HG02973 (cell line): ENCODE results near the gene ISM1.
"Not testable (repeated sequence)": the region's sequence is repeated elsewhere in the genome, so short reads cannot be mapped to it uniquely, and the experiment has no call there.

Experiments
- ATAC-seq: cut with Tn5 transposase; IDR thresholded peaks from one replicate; pipeline ENCODE4 v1.9.1; 2021; ENCODE audit warnings: moderate library complexity; ENCODE audit not compliant: unreplicated experiment

The ISM1 gene

GRCh38 chr20:13221313-13221672 lies 219 bp downstream of the ISM1 start:
- peak; percentile 33 for ATAC-seq

DNA sequence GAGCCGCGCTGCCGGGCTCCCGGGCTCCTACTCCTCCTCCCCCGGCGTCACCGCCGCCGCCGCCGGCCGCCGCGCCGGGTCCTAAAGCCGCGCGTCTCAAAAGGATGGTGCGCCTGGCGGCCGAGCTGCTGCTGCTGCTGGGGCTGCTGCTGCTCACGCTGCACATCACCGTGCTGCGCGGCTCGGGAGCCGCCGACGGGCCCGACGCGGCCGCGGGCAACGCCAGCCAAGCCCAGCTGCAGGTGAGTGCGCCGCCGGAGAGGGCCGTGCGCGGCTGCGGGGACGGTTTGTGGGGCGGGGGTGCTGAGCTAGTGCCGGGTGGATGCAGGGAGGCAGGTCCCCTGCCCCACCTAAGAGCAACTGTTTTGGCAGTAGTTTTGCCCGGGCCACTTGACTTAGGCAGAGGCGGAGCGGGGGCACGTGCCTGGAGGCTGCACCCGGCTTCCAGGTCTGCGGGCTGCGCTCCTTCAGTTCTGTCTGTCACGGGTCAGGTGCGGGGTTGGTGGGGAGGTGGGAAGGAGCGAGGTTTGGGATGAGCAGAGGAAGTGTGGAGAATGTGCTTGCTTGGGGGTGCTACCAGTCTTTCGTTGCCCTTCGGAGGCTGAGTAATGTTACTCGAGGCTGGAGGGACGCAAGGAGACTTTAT lies 722 bp downstream of the ISM1 start:
- ATAC-seq, result peak; percentile 76

GRCh38 chr20:13222319-13222716 lies 1.2 kb downstream of the ISM1 start:
- ATAC-seq, result no peak

DNA sequence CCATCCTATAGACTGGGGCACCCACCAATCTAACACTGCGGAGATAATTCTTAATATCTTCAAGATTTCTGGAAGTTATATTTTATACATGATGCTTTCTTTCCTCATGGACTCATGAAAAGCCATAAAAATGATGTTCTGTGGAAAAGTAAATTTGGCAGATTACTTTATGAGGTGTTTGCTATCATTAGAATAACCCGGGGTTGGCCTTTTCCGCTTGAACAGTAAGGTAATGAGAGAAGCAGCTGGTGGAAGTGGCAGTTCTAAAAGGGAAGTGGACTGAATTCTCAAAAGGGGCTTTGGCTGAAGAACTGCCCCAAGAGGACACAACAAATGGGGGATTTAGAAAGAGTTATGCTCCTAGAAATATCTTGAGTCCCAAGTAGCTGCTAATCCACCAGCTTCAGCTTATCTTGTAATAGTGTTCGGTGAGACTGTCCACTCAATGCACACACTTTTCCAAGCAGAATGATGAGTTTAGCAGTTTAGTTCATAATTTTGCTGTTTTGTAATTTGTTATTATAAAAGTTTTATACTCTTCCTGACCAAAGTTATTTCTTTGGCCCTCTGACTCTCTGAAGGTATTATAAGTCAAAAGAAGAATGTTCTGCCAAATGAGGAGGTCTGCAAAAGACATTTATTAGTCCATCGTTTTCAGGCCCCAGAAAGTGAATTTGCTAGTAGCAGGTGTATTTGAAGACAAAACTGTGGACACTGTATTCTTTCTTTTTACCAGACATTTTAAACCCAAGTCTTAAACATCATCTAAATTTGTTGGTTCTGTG lies 2.9 kb downstream of the ISM1 start:
- ATAC-seq, result no peak

GRCh38 chr20:13226367-13226766 lies 5.3 kb downstream of the ISM1 start:
- ATAC-seq, result no peak

DNA sequence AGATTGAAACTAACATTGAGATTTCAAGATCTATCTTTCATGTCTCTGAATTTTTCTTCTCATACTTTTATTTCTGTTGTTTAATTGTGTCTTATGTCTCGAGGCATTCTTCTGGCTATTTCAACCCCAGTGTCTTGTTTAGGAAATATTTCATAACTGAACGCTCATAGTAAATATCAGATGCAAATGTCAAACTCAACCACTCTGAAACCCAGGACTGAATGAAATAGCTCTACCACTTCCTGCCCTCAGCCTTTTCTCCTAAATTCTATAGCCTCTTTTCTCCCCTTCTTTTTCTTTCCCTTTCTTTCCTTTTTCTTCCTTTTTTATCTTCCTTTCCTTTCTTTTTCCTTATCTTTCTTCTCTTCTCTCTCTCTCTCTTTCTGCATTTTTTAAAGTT lies 7.7 kb downstream of the ISM1 start:
- no peak for ATAC-seq

DNA sequence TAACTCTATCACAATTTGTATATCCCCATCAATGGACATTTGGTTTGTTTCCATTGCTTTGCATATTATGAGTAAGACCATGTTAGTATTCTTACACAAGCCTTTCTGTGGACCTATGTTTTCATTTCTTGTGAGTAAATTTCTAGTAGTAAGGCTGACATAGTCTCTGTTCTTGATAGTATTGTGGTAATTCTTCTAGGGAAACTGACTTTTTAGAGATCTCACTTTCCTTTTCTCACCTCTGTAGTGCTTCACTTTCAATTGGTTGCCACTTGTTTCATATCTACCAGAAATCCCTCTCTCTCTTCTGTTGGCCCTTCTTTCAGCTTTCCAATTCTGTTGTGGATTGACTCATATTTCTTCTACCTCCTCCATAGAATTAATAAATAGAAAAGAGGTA lies 8.5 kb downstream of the ISM1 start:
- peak; percentile 91 for ATAC-seq

- no peak for ATAC-seq
Measured at GRCh38 chr20:13231031-13231752, 10.1 kb downstream of the ISM1 start.

- ATAC-seq, result no peak
Measured at GRCh38 chr20:13232999-13233398, 11.9 kb downstream of the ISM1 start.

- no peak for ATAC-seq
Measured at GRCh38 chr20:13234961-13235360, 13.9 kb downstream of the ISM1 start.

GRCh38 chr20:13236360-13236759 lies 15.3 kb downstream of the ISM1 start:
- not testable (repeated sequence) for ATAC-seq

- no peak for ATAC-seq
Measured at GRCh38 chr20:13236990-13237720, 16.1 kb downstream of the ISM1 start.

DNA sequence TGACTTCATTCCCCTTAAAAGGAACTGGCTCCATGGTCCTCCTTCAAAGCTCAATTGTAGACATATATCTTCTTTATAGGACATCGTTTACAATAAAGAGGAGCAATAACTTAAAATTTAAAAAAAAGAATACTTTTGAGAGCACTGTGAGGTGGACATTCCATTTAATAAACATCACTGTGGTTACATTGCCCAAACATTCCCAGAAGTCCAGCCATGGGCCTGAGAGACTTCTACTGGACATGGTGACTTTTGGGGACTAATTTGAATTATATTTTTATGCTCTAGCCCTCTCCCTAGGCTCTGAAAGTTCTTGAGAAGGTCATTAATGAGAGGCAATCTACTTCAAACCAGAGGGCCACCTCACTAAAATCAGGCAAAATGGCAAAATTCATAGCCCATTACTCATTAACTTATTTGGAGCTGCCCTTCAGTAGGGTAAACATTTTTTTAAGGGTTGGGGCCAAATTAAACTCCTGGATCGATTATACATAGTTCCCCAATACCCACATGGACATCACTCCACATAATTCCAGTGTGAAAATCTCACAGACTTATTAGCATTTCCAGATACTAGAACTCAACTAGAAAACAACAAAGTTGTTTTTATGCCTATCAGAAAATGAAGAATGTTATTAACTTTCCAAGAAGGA lies 17.1 kb downstream of the ISM1 start:
- ATAC-seq, result no peak

DNA sequence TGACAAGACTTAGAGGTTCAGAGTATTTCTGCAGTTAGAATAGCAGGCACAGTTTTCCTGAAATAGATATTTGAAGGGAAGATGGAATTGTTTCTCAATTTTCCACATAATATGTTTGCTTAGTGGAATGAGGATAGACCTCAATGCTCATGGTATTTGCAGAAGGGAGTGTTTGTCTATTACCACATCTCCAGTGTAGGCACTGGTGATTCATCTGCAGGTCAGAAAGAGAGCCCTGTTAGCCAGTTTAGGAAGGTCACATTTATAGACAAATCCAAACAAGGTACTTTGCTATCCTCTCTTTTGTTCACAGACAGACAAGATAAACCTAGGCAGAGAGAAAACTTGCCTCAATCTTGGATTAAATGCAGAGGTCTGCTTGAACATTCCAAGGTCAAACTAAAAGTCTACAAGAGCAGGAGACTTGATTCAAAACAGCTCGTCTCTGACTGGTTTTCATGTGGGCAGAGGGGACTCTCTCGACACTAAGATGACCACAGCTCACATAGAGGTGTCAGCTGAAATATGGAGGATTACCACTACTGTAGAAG lies 22.8 kb downstream of the ISM1 start:
- ATAC-seq, result no peak

GRCh38 chr20:13245250-13245723 lies 24.2 kb downstream of the ISM1 start:
- ATAC-seq, result no peak

- no peak for ATAC-seq
Measured at GRCh38 chr20:13249118-13249797, 28.2 kb downstream of the ISM1 start.

GRCh38 chr20:13249798-13250170 lies 28.7 kb downstream of the ISM1 start:
- no peak for ATAC-seq

DNA sequence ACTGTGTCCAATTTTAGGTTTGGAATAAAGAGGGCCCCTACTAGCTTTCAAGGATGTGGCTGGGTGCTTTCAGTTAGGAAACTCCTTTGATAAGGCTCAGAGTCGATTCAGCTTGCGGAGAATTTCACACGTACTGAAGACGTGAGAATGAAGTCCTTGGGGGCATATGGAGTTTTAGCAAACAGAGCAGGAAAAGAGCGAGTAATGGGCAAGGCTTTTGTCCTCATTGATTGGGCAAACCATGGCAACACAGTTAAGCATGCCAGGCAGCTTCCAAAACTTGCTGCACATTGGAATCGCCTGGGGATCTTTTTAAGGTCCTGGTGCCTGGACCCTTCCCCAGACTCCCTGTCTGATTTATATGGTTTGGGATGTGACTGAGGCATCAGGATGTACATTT lies 29.2 kb downstream of the ISM1 start:
- no peak for ATAC-seq

GRCh38 chr20:13251106-13251903 lies 30.2 kb downstream of the ISM1 start:
- ATAC-seq, result no peak
